Stimulated activated CD4-positive, alpha-beta T cell treated with anti-CD3 and anti-CD28 coated beads, Interleukin-12 subunit alpha, Interleukin-12 subunit beta, amount 100 ng/mL, for 4 hours (primary cell): ENCODE data around the gene RNASE1.
"Not testable (repeated sequence)": the region's sequence is repeated elsewhere in the genome, so short reads cannot be mapped to it uniquely, and the experiment has no call there.

Experiments
- DNase-seq: peaks from one replicate; pipeline ENCODE4 v3.0.0-alpha.2; 2020

The RNASE1 gene

DNA sequence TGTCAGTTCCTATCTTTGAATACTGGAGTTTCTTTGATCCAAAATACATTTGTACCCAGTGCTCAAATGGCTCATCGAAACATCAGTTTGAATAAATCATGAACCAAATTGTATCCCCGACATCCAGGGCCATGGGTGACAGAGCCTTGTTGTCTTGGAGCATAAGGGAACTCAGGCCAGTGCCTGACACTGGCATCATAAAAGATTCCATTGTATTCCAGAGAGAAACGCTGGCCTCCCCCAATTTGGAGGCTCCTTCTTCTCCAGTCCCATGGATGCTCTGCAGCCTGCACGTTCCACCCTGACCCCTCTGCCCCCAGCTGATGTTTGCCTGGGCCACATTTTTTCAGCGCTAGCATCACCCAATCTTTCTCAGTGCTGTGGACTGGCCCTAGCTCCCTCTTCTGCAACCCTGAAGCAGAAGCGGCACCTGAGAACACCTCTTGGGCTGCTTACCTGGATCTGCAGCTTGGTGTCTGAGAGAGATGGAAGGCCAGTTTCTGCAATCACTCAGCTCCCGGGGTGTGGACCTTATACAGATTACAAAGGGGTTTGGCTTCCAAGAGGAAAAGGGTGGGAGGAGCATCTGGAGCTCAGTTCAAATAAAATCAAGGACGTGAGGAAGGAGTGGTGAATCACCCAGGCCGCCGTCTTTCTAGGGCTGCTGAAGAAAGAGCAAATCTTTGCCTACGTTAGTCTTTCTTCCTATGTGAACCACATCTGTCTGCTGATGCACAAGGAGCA, at the start of gene RNASE1:
Gene RNASE1 (minus strand): TSS at position 504 of the 744 bp plus-strand sequence. CDS start 776 bp downstream, outside the sequence.
- no peak for DNase-seq

DNA sequence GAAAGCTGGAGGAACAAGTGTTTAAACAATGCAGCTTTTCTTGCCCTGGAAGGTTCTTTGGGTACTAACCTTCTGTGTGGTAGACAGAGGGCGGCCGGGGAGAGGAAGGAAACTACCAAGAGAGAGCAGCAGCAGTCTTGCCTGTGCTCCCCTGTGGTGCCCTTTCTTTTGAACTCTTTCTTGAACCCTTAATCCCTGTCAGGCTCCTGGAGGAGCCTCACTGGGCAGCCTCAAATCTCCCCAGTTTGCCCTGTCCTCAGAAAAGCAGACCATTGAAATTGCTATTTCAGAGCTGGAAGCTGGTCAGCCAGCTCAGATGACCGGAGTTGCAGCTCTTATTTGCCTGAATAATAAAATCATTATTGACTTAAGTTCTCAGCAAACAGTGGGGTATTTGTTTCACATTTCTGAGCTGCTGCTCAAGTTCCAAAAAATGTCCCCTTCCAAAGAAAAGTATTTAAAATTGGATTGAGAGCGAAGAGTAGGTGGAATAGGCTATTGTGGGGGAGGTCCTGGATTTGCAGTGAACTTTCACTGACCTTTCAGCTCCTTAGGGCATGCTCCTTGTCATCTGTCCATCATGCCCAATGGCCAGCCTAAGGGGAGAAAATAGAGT, 46.4 kb upstream of the RNASE1 start:
- no peak for DNase-seq

- no peak for DNase-seq
Measured at GRCh38 chr14:20848316-20848954, 45.8 kb upstream of the RNASE1 start.

GRCh38 chr14:20846560-20846959, 43.9 kb upstream of the RNASE1 start:
- DNase-seq = no peak

GRCh38 chr14:20841096-20841495, 38.5 kb upstream of the RNASE1 start:
- no peak for DNase-seq

- no peak for DNase-seq
Measured at GRCh38 chr14:20837831-20838230, 35.2 kb upstream of the RNASE1 start.

- DNase-seq = no peak
Measured at GRCh38 chr14:20836668-20837338, 34.2 kb upstream of the RNASE1 start.

- DNase-seq = no peak
Measured at GRCh38 chr14:20834899-20835298, 32.3 kb upstream of the RNASE1 start.

DNA sequence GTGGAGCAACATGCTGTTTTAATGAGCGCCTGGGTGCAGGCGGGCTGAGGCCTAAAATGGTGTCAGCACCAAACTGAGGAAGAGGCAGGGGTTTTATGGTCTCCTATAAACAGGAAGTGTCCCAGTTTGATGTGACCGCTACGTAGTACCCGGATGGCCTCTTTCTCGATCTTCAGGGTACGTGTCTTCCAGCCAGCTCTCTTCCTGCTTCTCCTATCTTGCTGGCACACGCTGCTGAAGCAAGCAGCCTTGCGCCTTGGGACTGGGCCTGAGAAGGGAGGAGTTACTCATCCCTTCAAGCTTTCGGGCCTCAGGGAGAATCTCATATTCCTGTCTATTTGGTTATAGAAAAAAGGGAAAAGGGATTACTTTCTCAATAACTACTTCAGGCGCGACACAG, 28.2 kb upstream of the RNASE1 start:
- DNase-seq = no peak

DNA sequence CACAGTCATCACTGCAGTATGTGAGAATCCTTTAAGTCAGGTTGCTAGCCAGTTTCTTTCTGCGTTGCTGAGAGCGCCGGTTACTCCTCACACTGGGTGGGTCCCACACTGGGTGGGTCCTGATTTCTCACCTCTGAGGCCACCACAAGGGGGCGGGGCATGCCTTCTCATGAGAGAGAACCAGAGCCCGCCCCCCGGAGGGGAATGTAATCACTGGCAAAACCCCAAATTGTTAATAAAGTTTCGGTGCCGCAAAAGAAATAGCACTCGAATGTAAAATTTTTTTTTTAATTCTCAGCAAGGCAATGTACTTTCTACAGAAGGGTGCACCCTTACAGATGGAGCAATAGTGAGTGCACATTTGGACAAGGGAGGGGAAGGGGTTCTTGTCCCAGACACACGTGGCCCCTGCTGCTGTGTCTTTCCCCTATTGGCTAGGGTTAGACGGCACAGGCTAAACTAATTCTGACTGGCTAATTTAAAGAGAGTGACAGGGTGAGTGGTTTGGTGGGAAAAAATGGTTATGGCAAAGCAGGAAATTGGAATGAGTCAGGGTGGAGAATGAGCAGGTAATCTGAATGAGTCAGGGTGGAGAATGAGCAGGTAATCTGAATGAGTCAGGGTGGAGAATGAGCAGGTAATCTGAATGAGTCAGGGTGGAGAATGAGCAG, 25.5 kb upstream of the RNASE1 start:
- DNase-seq = not testable (repeated sequence)

DNA sequence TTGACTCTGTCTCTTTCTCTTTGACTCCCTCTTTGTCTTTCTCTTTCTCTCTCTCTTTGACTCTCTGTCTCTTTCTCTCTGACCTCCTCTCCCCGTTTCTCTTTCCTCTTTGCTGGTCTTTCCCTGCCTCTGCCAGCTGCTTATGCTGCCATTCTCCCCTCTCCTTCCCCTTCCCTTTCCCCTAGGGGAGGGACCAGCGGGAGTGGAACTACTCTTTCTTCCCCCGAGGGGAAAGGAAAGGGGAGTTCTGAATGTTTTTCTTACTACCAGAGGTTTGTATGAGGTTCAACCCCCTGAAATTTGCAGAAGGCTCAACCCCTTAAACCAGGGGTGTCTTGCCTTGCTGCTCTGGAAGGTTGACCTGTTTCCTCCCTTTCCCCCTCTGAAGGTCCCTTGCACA, 24.7 kb upstream of the RNASE1 start:
- no peak for DNase-seq

DNA sequence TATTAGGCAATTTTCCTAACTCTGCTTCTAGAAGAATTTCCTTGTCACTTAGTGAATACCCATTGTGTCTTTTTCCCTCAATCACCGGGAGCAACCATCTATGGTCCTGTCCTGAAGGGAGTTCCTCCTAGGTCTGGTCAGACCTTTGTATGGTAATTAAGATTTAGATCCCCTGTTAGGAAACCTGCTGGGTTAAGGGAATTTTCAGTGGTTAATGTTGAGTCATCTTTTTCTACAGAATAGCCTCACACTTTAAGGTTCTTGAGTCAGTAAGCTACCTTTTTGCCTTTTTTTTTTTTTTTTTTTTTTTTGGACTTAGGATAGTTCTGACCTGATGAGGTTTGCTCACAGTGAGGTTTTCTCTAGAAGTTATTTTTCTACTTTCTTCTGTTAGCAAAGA, 24.0 kb upstream of the RNASE1 start:
- not testable (repeated sequence) for DNase-seq

DNA sequence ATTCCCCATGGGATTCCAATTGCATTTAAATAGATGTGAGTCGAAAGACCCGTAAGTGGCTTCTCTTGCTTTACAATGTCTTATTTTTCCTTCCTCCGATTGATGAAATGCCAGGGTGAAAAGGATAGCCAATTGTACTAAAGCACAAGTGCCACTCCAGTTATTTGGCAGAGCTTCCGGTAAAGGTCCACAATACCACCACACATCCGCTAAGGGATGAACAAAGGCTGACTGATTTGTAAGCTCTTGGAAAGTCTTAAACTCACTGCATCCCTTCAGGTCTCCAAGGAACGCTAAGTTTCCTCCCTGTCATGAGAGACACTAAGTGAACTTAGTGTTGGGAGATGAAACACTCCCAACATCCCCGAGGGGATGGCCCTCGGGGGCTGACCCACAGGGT, 21.2 kb upstream of the RNASE1 start:
- DNase-seq = no peak

DNA sequence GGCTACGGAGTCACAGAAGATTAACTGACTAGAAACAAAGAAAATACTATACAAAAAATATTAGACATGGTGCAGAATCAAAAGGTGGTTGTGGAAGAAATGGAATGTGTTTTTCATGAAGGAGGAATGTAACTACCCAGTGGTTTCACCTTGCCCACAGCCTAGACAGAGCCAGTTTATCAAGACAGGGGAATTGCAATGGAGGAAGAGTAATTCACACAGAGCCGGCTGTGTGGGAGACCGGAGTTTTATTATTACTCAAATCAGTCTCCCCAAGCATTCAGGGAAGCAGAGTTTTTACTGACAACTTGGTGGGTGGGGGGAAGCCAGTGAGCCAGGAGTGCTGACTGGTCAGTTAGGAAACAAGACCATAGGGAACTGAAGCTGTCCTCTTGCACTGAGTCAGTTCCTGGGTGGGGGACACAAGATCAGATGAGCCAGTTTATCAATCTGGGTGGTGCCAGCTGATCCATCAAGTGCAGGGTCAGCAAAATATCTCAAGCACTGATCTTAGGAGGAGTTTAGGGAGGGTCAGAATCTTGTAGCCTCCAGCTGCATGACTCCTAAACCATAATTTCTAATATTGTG, 19.0 kb upstream of the RNASE1 start:
- not testable (repeated sequence) for DNase-seq

- no peak for DNase-seq
Measured at GRCh38 chr14:20820063-20820904, 17.6 kb upstream of the RNASE1 start.

- no peak for DNase-seq
Measured at GRCh38 chr14:20818861-20819260, 16.2 kb upstream of the RNASE1 start.

GRCh38 chr14:20815946-20816345, 13.3 kb upstream of the RNASE1 start:
- DNase-seq = not testable (repeated sequence)

DNA sequence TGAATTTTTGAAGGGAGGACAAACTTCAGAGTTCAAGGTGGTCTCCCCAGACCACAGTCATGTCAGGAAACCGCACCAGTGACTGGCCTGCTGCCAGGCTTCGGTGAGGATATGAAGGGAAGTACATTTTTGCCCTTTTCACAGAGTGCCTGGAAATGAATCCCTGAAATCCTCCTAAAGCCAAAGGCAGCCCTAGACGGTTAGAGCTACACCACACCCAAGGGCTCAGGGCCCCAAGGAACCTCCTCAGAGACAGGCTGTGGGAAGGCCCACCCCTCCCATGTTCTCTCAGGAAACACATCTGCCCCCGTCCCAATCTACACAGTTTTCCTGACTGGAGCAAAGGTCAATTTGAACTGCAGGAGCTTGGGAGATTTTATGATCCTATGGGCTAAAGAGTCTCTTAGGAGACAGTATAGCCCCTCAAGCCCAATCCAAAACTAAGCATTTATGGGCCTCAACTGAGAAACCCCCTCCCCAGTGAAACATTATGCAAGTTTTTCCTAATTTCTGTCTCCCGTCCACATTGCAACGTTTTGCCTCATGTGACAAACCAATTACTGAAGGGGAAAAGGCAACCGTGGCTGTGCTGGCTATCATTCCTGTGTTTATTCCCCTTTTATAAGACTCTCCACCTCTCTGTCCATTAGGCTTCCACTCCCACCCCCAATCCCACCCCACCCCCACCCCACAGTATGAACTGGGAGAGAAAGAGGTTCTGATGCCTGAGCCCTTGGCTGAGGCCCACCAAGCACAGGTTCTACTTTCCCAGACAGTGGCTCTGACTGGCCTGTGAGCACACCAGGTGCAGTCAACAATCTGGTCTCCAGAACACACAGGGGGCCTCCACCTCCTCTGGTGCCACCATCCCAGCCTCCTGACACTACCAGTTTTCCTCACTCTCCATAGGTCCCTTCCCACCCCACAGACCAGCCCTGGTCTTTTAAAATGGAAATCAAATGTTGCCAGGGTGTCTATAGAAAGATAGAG, 9.6 kb upstream of the RNASE1 start:
- DNase-seq = no peak

DNA sequence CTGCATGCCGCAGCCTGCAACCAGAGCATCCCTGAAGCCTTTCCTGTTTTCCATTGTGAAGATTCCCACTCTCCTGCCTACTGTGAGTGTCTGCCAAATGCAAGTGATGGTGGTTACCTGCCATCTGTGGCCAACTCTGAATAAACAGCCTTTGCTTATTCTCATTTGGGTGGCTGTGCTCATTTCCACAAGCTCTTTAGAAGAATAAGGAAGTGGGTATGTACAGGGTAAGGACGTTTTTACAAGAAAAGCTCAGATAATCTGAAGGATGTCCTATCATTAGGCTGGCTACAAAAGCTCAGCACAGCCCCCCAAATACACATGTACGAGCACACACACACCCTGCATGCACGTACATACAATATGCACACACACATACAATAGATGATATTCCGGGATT, 7.3 kb upstream of the RNASE1 start:
- DNase-seq = no peak

- no peak for DNase-seq
Measured at GRCh38 chr14:20808162-20808483, 5.5 kb upstream of the RNASE1 start.
